Uterus (tissue), 4 donors: ENCODE measurements around the gene STX11. TPM values are rescaled to one million over a fixed set of nuclear protein-coding genes. Genes with fewer than 3 reads are reported as not detected.

Experiments
- DNase-seq, 2 donors: peaks; one replicate each; pipeline ENCODE4 v3.0.0-alpha.2; 2019 to 2020
- H3K27ac ChIP-seq, 2 donors: fragments of 200-600 bp; sonication (generic); 1 replicate in 1 of 2; 2 replicates in 1 of 2; pipeline ENCODE4 v1.5.1; 2016 to 2018
- H3K27me3 ChIP-seq, 2 donors: fragments of 200-600 bp; sonication (generic); one replicate each; pipeline ENCODE4 v1.5.1; 2018 to 2019; ENCODE audit warnings: control low read depth in 1 of 2
- H3K36me3 ChIP-seq, 2 donors: fragments of 200-600 bp; sonication (generic); one replicate each; pipeline ENCODE4 v1.5.1; 2019; ENCODE audit warnings: control low read depth in 1 of 2
- H3K4me1 ChIP-seq, 2 donors: fragments of 200-600 bp; sonication (generic); one replicate each; pipeline ENCODE4 v1.5.1; 2018 to 2019; ENCODE audit warnings: control low read depth in 1 of 2
- H3K4me3 ChIP-seq, 2 donors: fragments of 200-600 bp; sonication (generic); 1 replicate in 1 of 2; 2 replicates in 1 of 2; pipeline ENCODE4 v1.5.1; 2018 to 2019; ENCODE audit warnings: mild to moderate bottlenecking in 1 of 2
- H3K9me3 ChIP-seq, 2 donors: fragments of 200-600 bp; sonication (generic); one replicate each; pipeline ENCODE4 v1.5.1; 2019; ENCODE audit warnings: control low read depth in 1 of 2
- CTCF ChIP-seq, 4 experiments: fragments of 200-600 bp in 2 of 4; fragments of 450-650 bp in 2 of 4; sonication (generic) in 2 of 4; IDR thresholded peaks; one replicate each; pipeline ENCODE4 v1.5.1; 2016 to 2019; ENCODE audit warnings: antibody characterized with exemption in 4 of 4, mild to moderate bottlenecking in 2 of 4, moderate library complexity in 1 of 4
- POLR2A ChIP-seq, 2 donors: fragments of 450-650 bp; IDR thresholded peaks; one replicate each; pipeline ENCODE4 v1.6.1; 2016; ENCODE audit warnings: antibody characterized with exemption in 2 of 2, mild to moderate bottlenecking in 1 of 2, moderate library complexity in 1 of 2
- intact Hi-C: fragments of 100-400 bp; cut with DNase I; formaldehyde crosslinking; loops from one replicate; pipeline ENCODE4 v1.15.1; 2023; ENCODE audit warnings: low total_unique reads
- total RNA-seq, 4 donors: library from RNA; depleted of rRNA in 3 of 4; stranded (reverse); fragments of >200 nt in 3 of 4; gene quantifications; one replicate each; pipeline versions ENCODE4 v1.1.0 to v1.2.4, GENCODE V29; 2014 to 2023
- donor health status: DM: yes; HTN: yes; CAD: no.

The STX11 gene
- total RNA-seq, 4 donors from 2014 or later, result 0.77 to 6.2 (median 1.9) TPM

GRCh38 chr6:144162977-144163376 is 12.7 kb downstream of the STX11 start:
- intact Hi-C loops, result no loop called here
- no peak for DNase-seq

GRCh38 chr6:144165784-144166183 is 15.5 kb downstream of the STX11 start:
- TF ChIP-seq CTCF (IDR thresholded peaks at IDR 0.05) (no peak), POLR2A (IDR thresholded peaks at IDR 0.05) (no peak)
- H3K9me3 ChIP-seq, result no peaks in the 10 kb centered on the region

More at GRCh38 chr6:144162977-144163376, 12.7 kb downstream of the STX11 start:
- Histone ChIP-seq H3K36me3 (no peaks in the 10 kb centered on the region), H3K27ac (no peak overlapping the region), H3K4me3 (no peak overlapping the region), H3K4me1 (peaks cover 0 to 4% of the 10 kb centered on the region in 2 donors), H3K9me3 (no peaks in the 10 kb centered on the region), H3K27me3 (no peaks in the 10 kb centered on the region)
- TF ChIP-seq CTCF (IDR thresholded peaks at IDR 0.05), result no peak
- TF ChIP-seq POLR2A (IDR thresholded peaks at IDR 0.05), result no peak

GRCh38 chr6:144170044-144170443 is 19.7 kb downstream of the STX11 start:
- no peaks in the 10 kb centered on the region for H3K9me3 ChIP-seq
- H3K4me3 ChIP-seq, result no peak overlapping the region
- no peak overlapping the region for H3K27ac ChIP-seq
- no peaks in the 10 kb centered on the region for H3K36me3 ChIP-seq
- intact Hi-C loops, result no loop called here
- H3K27me3 ChIP-seq, result no peaks in the 10 kb centered on the region
- no peaks in the 10 kb centered on the region for H3K4me1 ChIP-seq
- no peak for DNase-seq
- no peak for TF ChIP-seq POLR2A (IDR thresholded peaks at IDR 0.05)
- TF ChIP-seq CTCF (IDR thresholded peaks at IDR 0.05), result no peak

More at GRCh38 chr6:144165784-144166183, 15.5 kb downstream of the STX11 start:
- Histone ChIP-seq H3K4me1 (no peaks in the 10 kb centered on the region), H3K27me3 (no peaks in the 10 kb centered on the region), H3K4me3 (no peak overlapping the region), H3K27ac (no peak overlapping the region), H3K36me3 (no peaks in the 10 kb centered on the region)
- DNase-seq, result no peak
- intact Hi-C loops, result no loop called here

- no peak for TF ChIP-seq POLR2A (IDR thresholded peaks at IDR 0.05)
- no peak for TF ChIP-seq CTCF (IDR thresholded peaks at IDR 0.05)
- Histone ChIP-seq H3K27me3 (no peaks in the 10 kb centered on the region), H3K36me3 (no peaks in the 10 kb centered on the region), H3K9me3 (no peaks in the 10 kb centered on the region), H3K4me3 (no peak overlapping the region), H3K27ac (no peak overlapping the region), H3K4me1 (no peaks in the 10 kb centered on the region)
- DNase-seq, result no peak
- intact Hi-C loops, result no loop called here
These were observed 21.1 kb downstream of the STX11 start for GRCh38 chr6:144171406-144171805.

GRCh38 chr6:144174006-144174405 is 23.7 kb downstream of the STX11 start:
- DNase-seq, result no peak
- Histone ChIP-seq H3K36me3 (no peaks in the 10 kb centered on the region), H3K27ac (no peak overlapping the region), H3K4me1 (no peaks in the 10 kb centered on the region), H3K27me3 (no peaks in the 10 kb centered on the region), H3K9me3 (no peaks in the 10 kb centered on the region), H3K4me3 (no peak overlapping the region)
- intact Hi-C loops, result no loop called here
- no peak for TF ChIP-seq POLR2A (IDR thresholded peaks at IDR 0.05)
- no peak for TF ChIP-seq CTCF (IDR thresholded peaks at IDR 0.05)
